GM11168 (cell line): ENCODE data around the gene PPIG.
"Not testable (repeated sequence)": the region's sequence is repeated elsewhere in the genome, so short reads cannot be mapped to it uniquely, and the experiment has no call there.

Experiments used
- in situ Hi-C: fragments of 300-500 bp; cut with MboI; formaldehyde crosslinking; loops from one replicate; pipeline ENCODE4 v1.12.0; 2022; ENCODE audit warnings: low sequenced_read_pairs; ENCODE audit not compliant: unreplicated experiment

The PPIG gene

GRCh38 chr2:169585673-169586072 lies 1.5 kb downstream of the PPIG start:
- in situ Hi-C loops: no loop called here

- in situ Hi-C loops: no loop called here
Observed at GRCh38 chr2:169590804-169591203, 6.7 kb downstream of the PPIG start.

DNA sequence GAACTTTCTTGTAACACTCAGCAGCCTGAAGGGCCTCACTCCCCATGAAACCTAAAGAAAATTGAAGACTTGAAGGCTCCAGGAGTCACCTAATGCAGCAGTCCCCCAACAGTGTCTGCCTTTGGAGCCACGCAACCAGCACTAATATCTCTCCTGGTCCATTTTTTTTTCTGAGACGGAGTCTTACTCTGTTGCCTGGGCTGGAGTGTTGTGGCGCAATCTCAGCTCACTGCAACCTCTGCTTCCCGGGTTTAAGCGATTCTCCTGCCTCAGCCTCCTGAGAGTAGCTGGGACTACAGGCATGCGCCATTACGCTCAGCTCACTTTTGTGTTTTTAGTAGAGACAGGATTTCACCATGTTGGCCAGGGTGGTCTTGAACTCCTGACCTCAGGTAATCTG lies 12.4 kb downstream of the PPIG start:
- in situ Hi-C loops: not testable (repeated sequence)

DNA sequence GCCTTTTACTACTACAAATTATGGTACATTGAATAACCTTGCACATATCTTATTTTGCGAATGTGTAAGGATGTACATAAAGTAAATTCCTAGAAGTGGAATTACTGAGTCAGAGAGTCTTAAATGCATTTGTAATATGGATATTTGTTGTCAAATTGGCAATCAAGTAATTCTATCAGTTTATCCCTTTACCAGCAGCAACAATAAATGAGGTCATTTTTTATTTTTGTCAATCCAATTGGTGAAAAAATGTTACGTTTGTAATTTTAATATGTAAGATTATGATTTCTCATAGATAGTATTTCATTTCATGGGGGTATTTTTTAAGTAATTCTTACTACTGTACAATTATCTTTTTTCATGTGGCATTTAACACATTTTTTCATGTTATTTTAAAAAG lies 14.8 kb downstream of the PPIG start:
- in situ Hi-C loops: no loop called here

GRCh38 chr2:169599568-169599967 lies 15.4 kb downstream of the PPIG start:
- in situ Hi-C loops: no loop called here

GRCh38 chr2:169609264-169609663 lies 25.1 kb downstream of the PPIG start:
- in situ Hi-C loops: no loop called here

DNA sequence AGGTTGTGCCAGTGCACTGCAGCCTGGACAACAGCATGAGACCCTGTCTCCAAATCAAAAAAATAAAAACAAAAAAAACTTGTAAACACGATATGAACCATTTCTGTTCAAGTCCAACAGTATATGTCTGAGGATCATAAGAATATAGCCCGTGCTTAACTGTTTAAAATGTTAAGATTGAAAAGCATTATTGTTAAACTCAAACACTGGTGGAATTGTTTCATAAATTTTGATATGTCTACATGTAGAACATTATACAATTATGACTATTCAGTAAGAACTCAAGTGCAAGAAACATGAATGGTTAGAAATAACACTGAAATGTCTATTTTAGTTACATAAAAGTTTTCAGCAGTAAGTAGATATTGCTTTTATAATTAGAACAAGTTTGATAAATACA lies 29.7 kb downstream of the PPIG start:
- in situ Hi-C loops: no loop called here

- in situ Hi-C loops: not testable (repeated sequence)
Observed at GRCh38 chr2:169615982-169616381, 31.8 kb downstream of the PPIG start.

- in situ Hi-C loops: no loop called here
Observed at GRCh38 chr2:169619946-169620345, 35.8 kb downstream of the PPIG start.

DNA sequence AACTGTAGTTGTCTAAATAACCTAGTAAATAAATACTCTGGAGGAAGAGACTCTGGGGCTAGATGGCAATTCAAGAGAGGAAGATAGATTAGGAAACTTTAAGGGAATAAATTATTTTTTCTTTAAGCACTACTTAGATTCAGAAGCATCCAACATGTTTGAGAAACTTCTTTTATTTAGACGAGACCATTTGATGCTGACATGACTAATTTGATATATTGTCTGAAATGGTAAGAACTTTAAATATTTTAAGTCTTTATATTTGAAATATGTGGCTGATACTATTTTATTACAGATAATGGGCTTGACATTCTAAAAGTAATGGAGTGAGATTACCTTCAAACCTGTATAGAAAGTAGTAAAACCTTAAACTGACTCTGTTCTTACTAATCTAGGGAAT lies 36.4 kb downstream of the PPIG start:
- in situ Hi-C loops: no loop called here

DNA sequence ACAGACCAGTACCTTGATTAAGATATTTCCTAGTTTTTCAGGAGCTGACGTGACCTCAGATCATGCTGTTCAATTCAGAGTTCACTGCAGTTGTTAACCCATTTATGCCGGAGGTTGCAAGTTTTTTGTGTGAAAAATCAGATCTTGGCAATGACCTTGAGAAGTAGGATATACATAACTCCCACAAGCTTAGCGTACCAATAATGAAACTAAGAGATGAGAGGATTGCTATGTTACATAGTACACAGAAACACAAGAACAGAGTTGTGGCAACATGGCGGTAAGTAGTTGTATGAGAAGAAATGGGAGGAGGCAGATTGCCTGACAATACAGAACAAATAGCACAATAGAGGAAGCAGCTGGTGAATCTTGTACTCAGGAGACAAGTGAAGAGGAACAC lies 39.1 kb downstream of the PPIG start:
- in situ Hi-C loops: no loop called here

DNA sequence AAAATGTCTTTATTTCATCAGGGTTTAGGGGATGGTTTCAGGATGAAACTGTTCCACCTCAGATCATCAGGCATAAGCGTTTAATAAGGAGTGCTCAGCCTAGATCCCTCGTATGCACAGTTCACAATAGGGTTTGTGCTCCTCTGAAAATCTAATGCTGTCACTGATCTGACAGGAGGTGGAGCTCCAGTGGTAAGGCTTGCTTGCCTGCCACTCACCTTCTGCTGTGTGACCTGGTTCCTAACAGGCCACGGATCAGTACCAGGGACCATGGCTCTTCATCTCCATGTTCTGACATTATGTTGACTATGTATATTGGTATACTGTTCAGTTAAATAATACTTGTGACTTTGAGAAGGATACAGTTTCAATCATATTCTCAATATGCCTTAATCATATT lies 41.6 kb downstream of the PPIG start:
- in situ Hi-C loops: no loop called here

- in situ Hi-C loops: no loop called here
Observed at GRCh38 chr2:169636440-169637097, 52.4 kb downstream of the PPIG start.

- in situ Hi-C loops: no loop called here
Observed at GRCh38 chr2:169637620-169638019, 53.5 kb downstream of the PPIG start.

- in situ Hi-C loops: no loop called here
Observed at GRCh38 chr2:169640104-169640503, 56.0 kb downstream of the PPIG start.

GRCh38 chr2:169641464-169641863 lies 57.3 kb downstream of the PPIG start:
- in situ Hi-C loops: no loop called here

DNA sequence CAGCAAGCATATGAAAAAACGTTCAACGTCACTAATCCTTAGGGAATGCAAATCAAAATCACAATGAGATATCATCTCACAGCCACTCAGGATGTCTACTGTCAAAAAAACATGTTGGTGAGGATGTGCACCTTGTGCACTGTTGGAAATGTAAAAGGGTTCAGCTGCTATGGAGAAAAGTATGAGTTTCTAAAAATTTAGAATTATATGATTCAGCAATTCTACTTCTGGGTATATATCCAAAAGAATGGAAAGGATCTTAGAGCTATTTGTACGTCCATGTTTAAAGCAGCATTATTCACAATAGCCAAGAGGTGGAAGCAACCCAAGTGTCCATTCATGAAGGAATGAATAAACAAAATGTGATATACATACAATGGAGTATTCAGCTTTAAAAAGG lies 60.0 kb downstream of the PPIG start:
- in situ Hi-C loops: no loop called here

DNA sequence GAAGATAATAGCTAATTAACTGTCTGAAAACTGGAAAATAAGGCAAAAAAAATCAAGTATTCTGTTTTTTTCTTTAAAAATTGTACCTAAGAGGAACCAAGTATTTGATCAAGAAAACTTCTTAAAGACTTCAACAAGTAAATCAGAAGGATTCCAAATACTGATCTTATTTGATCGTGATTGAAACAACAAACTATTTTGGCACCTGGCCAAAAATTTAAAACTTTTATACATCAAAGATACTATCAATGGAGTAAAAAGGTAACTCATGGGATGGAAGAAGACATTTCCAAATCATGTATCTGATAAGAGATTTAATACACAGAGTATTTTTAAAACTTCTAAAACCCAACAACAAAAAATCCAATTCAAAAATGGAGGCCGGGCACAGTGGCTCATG lies 63.3 kb downstream of the PPIG start:
- in situ Hi-C loops: no loop called here

DNA sequence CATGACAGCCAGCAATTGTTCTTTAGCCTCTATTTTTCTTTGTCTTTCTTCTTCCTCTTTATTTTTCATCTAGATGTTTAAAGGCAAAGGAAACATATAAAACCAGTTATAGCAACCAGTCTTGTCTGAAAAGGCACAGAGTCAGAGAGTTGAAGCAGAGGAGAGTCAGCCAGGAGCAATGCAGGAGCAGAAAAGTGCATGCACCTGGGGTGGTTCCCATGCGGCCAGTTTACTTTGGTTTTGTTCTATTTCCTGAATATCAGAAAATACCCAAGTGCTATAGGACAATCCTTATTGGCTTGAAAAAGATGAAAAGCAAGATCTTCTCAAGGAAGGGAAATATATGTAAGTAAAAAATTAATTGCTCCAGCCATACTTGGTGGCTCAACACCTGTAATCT lies 65.1 kb downstream of the PPIG start:
- in situ Hi-C loops: no loop called here

- in situ Hi-C loops: no loop called here
Observed at GRCh38 chr2:169653636-169654035, 69.5 kb downstream of the PPIG start.

DNA sequence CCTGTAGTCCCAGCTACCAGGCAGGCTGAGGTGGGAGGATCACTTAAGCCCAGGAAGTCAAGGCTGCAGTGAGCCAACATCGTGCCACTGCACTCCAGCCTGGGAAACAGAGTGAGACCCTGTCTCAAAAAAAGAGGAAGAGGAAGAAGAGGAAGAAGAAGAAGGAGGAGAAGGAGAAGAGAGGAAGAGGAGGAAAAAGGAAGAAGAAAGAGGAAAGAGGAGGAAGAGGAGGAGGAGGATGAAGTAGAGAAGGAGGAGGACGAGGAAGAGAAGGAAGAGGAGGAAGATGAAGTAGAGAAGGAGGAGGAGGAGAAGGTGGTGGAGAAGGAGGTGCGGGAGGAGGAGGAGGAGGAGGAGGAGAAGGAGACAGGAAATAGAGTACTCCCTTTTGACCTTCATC lies 72.0 kb downstream of the PPIG start:
- in situ Hi-C loops: no loop called here

DNA sequence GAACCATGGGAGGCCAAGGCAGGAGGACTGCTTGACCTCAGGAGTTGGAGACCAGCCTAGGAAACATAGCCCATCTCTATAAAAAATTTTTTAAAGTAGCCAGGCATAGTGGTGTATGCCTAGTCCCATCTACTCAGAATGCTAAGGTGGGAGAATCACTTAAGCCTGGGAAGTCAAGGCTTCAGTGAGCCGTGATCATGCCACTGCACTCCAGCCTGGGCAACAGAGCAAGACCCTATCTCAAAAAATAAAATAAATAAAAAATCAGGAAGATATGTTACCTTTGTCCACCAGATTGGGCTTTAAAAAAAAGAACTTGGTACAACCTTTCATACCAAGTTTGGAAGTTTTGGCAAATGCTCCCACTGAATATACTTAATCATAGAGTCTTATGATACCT lies 74.7 kb downstream of the PPIG start:
- in situ Hi-C loops: no loop called here

- in situ Hi-C loops: no loop called here
Observed at GRCh38 chr2:169659320-169659719, 75.2 kb downstream of the PPIG start.
